WI38 (cell line): ENCODE measurements around the gene ZSCAN10.

Source experiments
- H3K4me3 ChIP-seq: 2 replicates; pipeline ENCODE4 v1.5.1; 2011; ENCODE audit warnings: low read depth, mild to moderate bottlenecking, control low read depth, low read length
- CTCF ChIP-seq: IDR thresholded peaks from 2 replicates; pipeline ENCODE4 v1.5.1; 2012; ENCODE audit warnings: low read depth, mild to moderate bottlenecking, control low read depth, low read length

The ZSCAN10 gene

GRCh38 chr16:3094289-3095027 is 4.6 kb downstream of the ZSCAN10 start:
- H3K4me3 ChIP-seq = no peak overlapping the region
- peak; percentile 63 for TF ChIP-seq CTCF

- no peak for TF ChIP-seq CTCF
- no peak overlapping the region for H3K4me3 ChIP-seq
Observed at GRCh38 chr16:3092501-3092941, 6.6 kb downstream of the ZSCAN10 start.

- no peak overlapping the region for H3K4me3 ChIP-seq
- no peak for TF ChIP-seq CTCF
Observed at GRCh38 chr16:3091551-3091950, 7.5 kb downstream of the ZSCAN10 start.

GRCh38 chr16:3089717-3090592 is 9.1 kb downstream of the ZSCAN10 start:
- no peak for TF ChIP-seq CTCF
- no peak overlapping the region for H3K4me3 ChIP-seq

- no peak for TF ChIP-seq CTCF
- no peak overlapping the region for H3K4me3 ChIP-seq
Observed at GRCh38 chr16:3088925-3089716, 10.0 kb downstream of the ZSCAN10 start.

GRCh38 chr16:3088450-3088849 is 10.6 kb downstream of the ZSCAN10 start:
- no peak for TF ChIP-seq CTCF
- H3K4me3 ChIP-seq = no peak overlapping the region
